IPS-18c (cell line): ENCODE results near the gene KLK1.
"Not testable (repeated sequence)": the region's sequence is repeated elsewhere in the genome, so short reads cannot be mapped to it uniquely, and the experiment has no call there.

Source experiments
- H3K4me3 ChIP-seq: 2 replicates; pipeline ENCODE4 v1.7.0; 2013; ENCODE audit warnings: low read depth, mild to moderate bottlenecking, low read length, moderate library complexity; ENCODE audit not compliant: insufficient read depth
- H3K9me3 ChIP-seq: one replicate; pipeline ENCODE4 v1.6.1; 2013; ENCODE audit warnings: mild to moderate bottlenecking, low read length, moderate library complexity; ENCODE audit not compliant: control insufficient read depth, insufficient read depth

KLK1 gene

DNA sequence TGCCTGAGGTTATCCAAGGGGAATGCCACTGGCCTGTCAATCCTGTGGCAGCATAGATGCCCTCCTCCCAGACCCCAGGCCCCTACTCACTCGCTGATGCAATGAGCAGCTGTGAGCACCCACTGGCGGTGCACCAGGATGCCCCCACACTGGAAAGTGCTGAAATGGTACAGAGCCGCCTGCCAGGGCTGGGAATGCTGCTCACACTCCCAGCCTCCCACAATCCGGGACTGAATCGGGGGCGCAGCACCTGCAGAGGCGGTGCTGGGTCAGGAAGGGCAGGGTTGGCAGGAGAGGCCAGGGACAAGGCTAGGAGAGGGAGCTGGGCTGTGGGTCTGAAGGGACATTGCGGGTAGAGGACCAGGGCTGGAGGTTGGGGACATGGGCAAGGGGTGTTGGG, 2.0 kb downstream of the KLK1 start:
- H3K4me3 ChIP-seq = no peak overlapping the region
- H3K9me3 ChIP-seq = peaks cover 3% of the 10 kb centered on the region

DNA sequence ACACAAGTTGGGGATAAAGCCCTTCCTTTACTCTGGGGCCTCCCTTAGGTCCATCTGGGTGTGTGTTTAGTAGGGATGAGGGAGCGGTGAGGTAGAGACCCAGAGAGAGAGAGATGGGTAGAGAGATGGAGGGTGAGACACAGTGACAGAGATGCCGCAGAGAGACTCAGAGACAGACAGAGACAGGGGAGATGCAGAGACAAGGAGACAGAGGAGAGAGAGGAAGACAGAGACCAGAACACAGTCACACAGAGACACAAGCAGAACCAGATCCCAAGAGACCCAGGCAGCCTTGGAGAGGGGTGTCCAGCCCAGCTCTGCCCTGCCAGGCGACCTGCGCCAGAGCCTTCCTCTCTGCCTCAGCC, 2.4 kb downstream of the KLK1 start:
- peaks cover 3% of the 10 kb centered on the region for H3K9me3 ChIP-seq
- no peak overlapping the region for H3K4me3 ChIP-seq

DNA sequence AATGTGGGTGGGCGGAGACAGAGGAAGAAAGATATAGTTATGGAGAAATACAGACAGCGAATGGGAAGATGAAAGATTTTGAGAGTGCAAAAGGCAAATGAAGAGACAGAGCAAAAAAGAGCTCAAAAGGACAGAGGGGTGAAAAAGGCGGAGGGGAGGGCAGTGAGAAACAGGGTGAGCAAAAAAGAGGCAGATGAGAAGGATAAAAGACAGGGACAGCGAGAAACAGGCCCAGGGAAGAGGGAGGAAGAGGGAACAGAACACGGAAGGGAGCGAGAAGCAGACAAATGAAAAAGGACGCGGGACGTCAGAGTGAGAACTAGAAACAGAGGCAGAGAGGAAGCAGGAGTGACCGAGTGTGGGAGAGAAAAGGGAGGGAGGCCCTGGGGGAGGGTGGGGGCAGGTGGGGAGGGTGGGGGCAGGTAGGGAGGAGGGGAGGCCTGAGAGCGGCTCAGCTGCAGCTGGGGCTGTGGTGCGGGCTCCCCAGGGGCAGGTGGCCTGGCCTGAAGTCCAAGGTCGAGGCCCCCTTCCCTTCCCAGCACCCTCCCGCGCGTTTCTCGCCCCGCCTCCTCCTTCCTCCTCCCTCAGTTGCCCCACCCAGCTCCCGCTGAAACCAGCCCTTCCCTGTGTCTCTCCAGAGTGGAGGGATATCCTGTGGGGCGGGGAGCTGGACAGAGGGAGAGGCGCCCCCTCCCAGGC, 2.9 kb downstream of the KLK1 start:
- Histone ChIP-seq H3K4me3 (peak overlapping the region; percentile 28; the same call in 1 of the 2 replicates), H3K9me3 (peaks cover under 1% of the 10 kb centered on the region)

- Histone ChIP-seq H3K4me3 (peak overlapping the region; percentile 36), H3K9me3 (no peaks in the 10 kb centered on the region)
These were observed 3.5 kb downstream of the KLK1 start for GRCh38 chr19:50820086-50820485.

DNA sequence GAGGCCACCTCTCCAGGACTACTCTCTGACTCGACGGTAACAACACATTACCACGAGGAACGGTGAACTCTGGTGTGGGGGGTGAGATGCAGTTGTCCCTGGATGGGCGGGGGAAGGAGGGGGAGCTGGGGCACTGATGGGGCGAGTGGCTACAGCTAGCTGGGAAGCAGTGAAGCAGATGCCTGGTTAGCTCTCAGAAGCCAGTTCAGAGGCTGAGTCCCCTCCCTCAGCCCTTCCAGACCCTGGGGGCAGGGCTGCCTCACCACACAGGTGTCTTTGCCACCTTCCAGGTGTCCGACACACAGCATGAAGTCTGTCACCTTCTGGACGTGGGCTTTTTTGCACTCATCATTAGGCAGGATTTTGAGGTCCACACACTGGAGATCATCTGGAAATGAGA, 4.0 kb downstream of the KLK1 start:
- Histone ChIP-seq H3K4me3 (no peak overlapping the region), H3K9me3 (no peaks in the 10 kb centered on the region)

DNA sequence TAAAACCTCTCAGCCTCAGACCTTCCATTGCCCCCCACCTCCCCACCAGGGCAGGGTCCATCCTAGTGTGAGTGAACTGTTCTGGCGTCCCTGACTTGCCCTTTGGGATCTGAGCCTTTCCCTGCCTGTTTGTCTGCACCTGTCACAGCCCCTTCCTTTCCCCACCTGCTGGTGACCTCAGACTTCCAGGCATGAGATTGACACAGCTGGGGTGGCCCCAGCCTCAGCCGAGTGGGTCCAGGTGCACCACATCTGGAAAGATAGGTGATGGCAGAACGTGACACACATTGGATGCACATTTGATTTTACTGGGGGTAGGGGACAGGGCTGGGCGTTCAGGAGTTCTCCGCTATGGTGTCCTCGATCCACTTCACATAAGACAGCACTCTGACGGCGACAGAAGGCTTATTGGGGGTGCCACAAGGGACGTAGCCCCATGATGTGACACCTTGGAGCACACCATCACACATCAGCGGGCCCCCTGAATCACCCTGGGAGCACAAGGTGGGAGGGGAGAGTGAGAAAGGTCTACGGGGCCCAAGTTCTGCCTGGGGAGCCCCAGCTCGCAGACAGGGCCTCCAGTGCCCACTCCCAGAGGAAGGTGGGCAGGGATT, 4.6 kb downstream of the KLK1 start:
- peak overlapping the region; percentile 86; the same call in 1 of the 2 replicates for H3K4me3 ChIP-seq
- no peaks in the 10 kb centered on the region for H3K9me3 ChIP-seq

GRCh38 chr19:50817941-50818858, 5.4 kb downstream of the KLK1 start:
- peak overlapping the region; percentile 86 for H3K4me3 ChIP-seq
- no peaks in the 10 kb centered on the region for H3K9me3 ChIP-seq

GRCh38 chr19:50815439-50815838, 8.1 kb downstream of the KLK1 start:
- Histone ChIP-seq H3K9me3 (no peaks in the 10 kb centered on the region), H3K4me3 (no peak overlapping the region)

DNA sequence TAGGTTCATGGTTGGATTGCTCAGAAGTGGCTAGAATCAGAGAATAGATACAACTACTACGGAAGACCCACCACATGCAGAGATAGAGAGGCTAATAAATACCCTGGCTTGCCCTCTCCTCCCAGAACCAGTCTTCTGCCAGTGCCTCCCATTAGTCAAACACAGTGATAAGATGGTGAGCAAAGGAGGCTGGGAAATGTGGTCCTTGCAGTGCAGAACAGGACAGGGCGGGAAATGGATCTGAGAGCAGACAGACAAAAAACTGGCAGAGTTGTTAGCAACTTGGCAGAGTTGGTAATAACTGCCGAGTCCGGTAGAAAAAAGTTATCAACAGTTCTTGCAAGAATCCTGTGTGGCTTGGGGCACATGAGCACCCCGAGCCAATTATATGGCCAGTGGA, 8.7 kb downstream of the KLK1 start:
- Histone ChIP-seq H3K4me3 (no peak overlapping the region), H3K9me3 (no peaks in the 10 kb centered on the region)

DNA sequence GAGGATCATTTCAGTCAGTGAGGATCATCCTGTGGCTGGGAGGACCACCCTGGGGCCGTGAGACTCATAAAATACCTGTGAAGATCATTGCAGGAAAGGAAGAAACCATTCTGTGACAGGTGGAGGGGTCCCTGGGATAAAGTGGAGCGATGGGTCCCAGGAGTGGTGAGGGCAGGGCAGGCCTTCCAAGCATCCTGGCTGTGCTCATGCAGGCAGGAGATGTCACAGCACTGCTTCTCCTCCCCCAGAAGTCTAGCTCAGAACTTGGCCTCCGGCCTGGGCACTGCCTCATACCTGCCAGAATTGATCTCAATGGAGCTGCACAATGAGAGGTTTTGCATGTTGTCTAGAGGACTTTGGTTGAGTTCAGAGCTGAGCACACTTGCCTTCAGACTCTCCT, 11.1 kb downstream of the KLK1 start:
- H3K9me3 ChIP-seq = no peaks in the 10 kb centered on the region
- no peak overlapping the region for H3K4me3 ChIP-seq

DNA sequence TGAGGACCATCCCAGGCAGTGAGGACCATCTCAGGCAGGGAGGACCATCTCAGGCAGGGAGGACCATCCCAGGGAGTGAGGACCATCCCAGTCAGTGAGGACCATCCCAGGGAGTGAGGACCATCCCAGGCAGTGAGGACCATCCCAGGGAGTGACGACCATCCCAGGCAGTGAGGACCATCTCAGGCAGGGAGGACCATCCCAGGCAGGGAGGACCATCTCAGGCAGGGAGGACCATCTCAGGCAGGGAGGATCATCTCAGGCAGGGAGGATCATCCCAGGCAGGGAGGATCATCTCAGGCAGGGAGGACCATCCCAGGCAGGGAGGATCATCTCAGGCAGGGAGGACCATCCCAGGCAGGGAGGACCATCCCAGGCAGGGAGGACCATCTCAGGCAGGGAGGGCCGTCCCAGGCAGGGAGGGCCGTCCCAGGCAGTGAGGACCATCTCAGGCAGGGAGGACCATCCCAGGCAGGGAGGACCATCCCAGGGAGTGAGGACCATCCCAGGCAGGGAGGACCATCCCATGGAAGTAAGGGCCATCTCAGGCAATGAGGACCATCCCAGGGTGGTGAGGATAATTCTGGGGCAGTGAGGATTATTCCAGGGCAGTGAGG, 11.9 kb downstream of the KLK1 start:
- not testable (repeated sequence) for H3K4me3 ChIP-seq, H3K9me3 ChIP-seq

DNA sequence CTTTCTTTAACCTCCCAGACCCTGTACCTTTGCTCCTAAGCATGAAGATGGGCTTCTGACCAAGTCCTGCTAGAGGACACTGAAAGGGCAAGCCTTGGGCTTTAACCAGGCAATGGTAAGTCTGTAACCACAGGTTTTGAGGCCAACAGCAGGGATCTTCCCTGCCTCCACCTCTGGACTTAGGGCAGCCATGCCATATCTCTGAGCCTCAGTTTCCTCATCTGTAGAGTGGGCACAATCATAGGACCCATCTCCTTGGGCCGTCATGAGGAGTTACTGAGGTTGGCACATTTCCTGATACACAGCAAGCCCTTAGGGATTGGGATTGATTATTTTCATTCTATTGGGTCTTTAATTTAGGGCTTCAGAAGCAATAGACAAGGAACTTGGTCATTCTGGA, 14.7 kb downstream of the KLK1 start:
- no peaks in the 10 kb centered on the region for H3K9me3 ChIP-seq

GRCh38 chr19:50804420-50805272, 18.9 kb downstream of the KLK1 start:
- no peaks in the 10 kb centered on the region for H3K9me3 ChIP-seq
- H3K4me3 ChIP-seq = peak overlapping the region; percentile 99

More for the DNA sequence above, 14.7 kb downstream of the KLK1 start:
- no peak overlapping the region for H3K4me3 ChIP-seq

GRCh38 chr19:50803633-50804419, 19.8 kb downstream of the KLK1 start:
- no peaks in the 10 kb centered on the region for H3K9me3 ChIP-seq

GRCh38 chr19:50801107-50801506, 22.5 kb downstream of the KLK1 start:
- no peaks in the 10 kb centered on the region for H3K9me3 ChIP-seq
- no peak overlapping the region for H3K4me3 ChIP-seq

More at GRCh38 chr19:50803633-50804419, 19.8 kb downstream of the KLK1 start:
- peak overlapping the region; percentile 99 for H3K4me3 ChIP-seq

DNA sequence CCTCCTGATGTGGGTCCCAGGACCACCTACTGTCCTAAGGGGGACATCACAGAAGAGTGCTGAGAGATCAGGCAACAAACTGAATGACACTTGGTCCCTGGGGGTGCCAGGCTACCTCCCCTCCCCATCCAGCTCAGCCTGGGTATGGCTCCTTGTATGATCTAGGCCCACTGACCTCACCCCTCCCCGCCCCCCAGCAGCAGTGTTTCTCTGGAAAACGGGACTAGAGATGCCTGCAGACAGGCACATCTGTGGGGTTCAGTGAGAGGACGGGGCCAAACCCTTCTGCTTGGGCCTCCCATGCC, 24.1 kb downstream of the KLK1 start:
- Histone ChIP-seq H3K9me3 (no peaks in the 10 kb centered on the region), H3K4me3 (no peak overlapping the region)
